Astrocyte (in vitro differentiated cells and primary cell): ENCODE measurements around the gene RCN2. TPM values are rescaled to one million over a fixed set of nuclear protein-coding genes. Genes with fewer than 3 reads are reported as not detected.

Experiments used
- DNase-seq: peaks from one replicate; pipeline ENCODE4 v3.0.0-alpha.2; 2010; ENCODE audit warnings: low read depth
- FAIRE-seq: peaks from 2 replicates; lab custom pipeline; 2011; peaks lifted over from hg19 to GRCh38; lab: Jason Lieb, UNC
- H2AFZ ChIP-seq: 2 replicates; pipeline ENCODE4 v1.6.0; 2012; ENCODE audit warnings: low read depth, low read length, inconsistent platforms
- H3K27ac ChIP-seq: 2 replicates; pipeline ENCODE4 v1.5.1; 2011; ENCODE audit warnings: low read depth, low read length, inconsistent platforms
- H3K27me3 ChIP-seq: 2 replicates; pipeline ENCODE4 v1.6.0; 2011; ENCODE audit warnings: low read length, inconsistent platforms; ENCODE audit not compliant: insufficient read depth
- H3K36me3 ChIP-seq: 2 replicates; pipeline ENCODE4 v1.5.1; 2011; ENCODE audit warnings: low read length, inconsistent platforms; ENCODE audit not compliant: insufficient read depth
- H3K4me1 ChIP-seq: 2 replicates; pipeline ENCODE4 v1.5.1; 2011; ENCODE audit warnings: low read length, inconsistent platforms; ENCODE audit not compliant: insufficient read depth
- H3K4me2 ChIP-seq: 2 replicates; pipeline ENCODE4 v1.6.0; 2012; ENCODE audit warnings: low read length, inconsistent platforms
- H3K4me3 ChIP-seq: 2 replicates; pipeline ENCODE4 v1.5.1; 2011; ENCODE audit warnings: low read depth, mild to moderate bottlenecking, low read length, inconsistent platforms; ENCODE audit not compliant: insufficient read depth
- H3K79me2 ChIP-seq: 2 replicates; pipeline ENCODE4 v1.6.0; 2012; ENCODE audit warnings: mild to moderate bottlenecking, low read length, inconsistent platforms; ENCODE audit not compliant: insufficient read depth
- H3K9ac ChIP-seq: 2 replicates; pipeline ENCODE4 v1.6.0; 2012; ENCODE audit warnings: mild to moderate bottlenecking, low read length, inconsistent platforms
- H3K9me3 ChIP-seq: 2 replicates; pipeline ENCODE4 v1.5.1; 2012; ENCODE audit warnings: low read depth, mild to moderate bottlenecking, low read length, inconsistent platforms; ENCODE audit not compliant: insufficient read depth
- H4K20me1 ChIP-seq: 2 replicates; pipeline ENCODE4 v1.6.0; 2012; ENCODE audit warnings: low read length, inconsistent platforms; ENCODE audit not compliant: insufficient read depth
- H3K27ac Mint-ChIP-seq: one replicate; pipeline ENCODE4 v1.8.0; 2021; ENCODE audit warnings: mild to moderate bottlenecking, mixed read lengths; ENCODE audit not compliant: unreplicated experiment
- H3K27me3 Mint-ChIP-seq: one replicate; pipeline ENCODE4 v1.8.0; 2021; ENCODE audit warnings: low read depth, mixed read lengths; ENCODE audit not compliant: unreplicated experiment
- H3K36me3 Mint-ChIP-seq: one replicate; pipeline ENCODE4 v1.8.0; 2021; ENCODE audit warnings: low read depth, mixed read lengths; ENCODE audit not compliant: unreplicated experiment
- H3K4me1 Mint-ChIP-seq: one replicate; pipeline ENCODE4 v1.8.0; 2021; ENCODE audit warnings: low read depth, mixed read lengths; ENCODE audit not compliant: unreplicated experiment
- H3K4me3 Mint-ChIP-seq: one replicate; pipeline ENCODE4 v1.8.0; 2021; ENCODE audit warnings: mild to moderate bottlenecking, moderate library complexity, mixed read lengths; ENCODE audit not compliant: unreplicated experiment
- H3K9me3 Mint-ChIP-seq: one replicate; pipeline ENCODE4 v1.8.0; 2021; ENCODE audit warnings: mild to moderate bottlenecking, mixed read lengths; ENCODE audit not compliant: unreplicated experiment
- CTCF ChIP-seq: IDR thresholded peaks from 2 replicates; pipeline ENCODE4 v1.5.1; 2011; ENCODE audit warnings: low read depth, mild to moderate bottlenecking, inconsistent platforms, low read length, moderate library complexity; ENCODE audit not compliant: insufficient read depth
- EZH2 ChIP-seq: IDR thresholded peaks from 2 replicates; pipeline ENCODE4 v1.6.1; 2012; ENCODE audit warnings: mild to moderate bottlenecking, low read length, inconsistent platforms; ENCODE audit not compliant: insufficient read depth
- total RNA-seq: library from RNA; stranded (reverse); gene quantifications from 2 replicates; pipeline ENCODE4 v1.2.1, GENCODE V29; 2021

RCN2 gene
- total RNA-seq, 1 donor from 2014 or later: 80.2 TPM

DNA sequence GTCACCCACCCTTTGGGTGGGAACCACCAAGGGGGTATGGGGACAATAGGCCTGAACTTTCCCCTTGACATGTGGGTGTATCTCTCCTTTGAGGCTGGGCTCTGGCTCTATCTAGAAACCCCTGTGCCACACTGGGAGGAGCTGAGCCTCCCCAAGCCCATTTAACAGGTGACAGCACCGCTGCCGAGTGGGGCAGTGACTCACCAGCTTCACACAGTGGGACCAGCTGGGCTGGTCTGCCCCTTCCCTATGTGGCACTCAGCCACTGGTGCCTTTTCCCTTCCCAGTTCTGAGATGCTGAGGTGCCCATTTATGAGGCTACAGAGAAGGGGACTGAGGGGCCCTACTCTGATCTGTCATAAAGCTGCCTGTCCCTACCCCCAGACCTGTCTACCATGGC lies 68.4 kb downstream of the RCN2 start:
- no peaks in the 10 kb centered on the region for H3K27me3 ChIP-seq
- H3K9ac ChIP-seq: no peak overlapping the region
- no peak overlapping the region for H2AFZ ChIP-seq
- H3K4me2 ChIP-seq: no peak overlapping the region
- FAIRE-seq (no peak), DNase-seq (no peak)
- H3K36me3 ChIP-seq: no peaks in the 10 kb centered on the region
- H4K20me1 ChIP-seq: no peaks in the 10 kb centered on the region
- no peaks in the 10 kb centered on the region for H3K79me2 ChIP-seq
- H3K9me3 ChIP-seq: no peaks in the 10 kb centered on the region
- Mint-ChIP-seq H3K9me3 (no peaks in the 10 kb centered on the region), H3K27ac (no peak overlapping the region), H3K27me3 (peaks cover 17% of the 10 kb centered on the region), H3K4me1 (peaks cover 2% of the 10 kb centered on the region), H3K36me3 (no peaks in the 10 kb centered on the region), H3K4me3 (no peak overlapping the region)
- TF ChIP-seq CTCF: no peak
- no peak for TF ChIP-seq EZH2
- H3K4me3 ChIP-seq: no peak overlapping the region
- H3K27ac ChIP-seq: no peak overlapping the region
- H3K4me1 ChIP-seq: peaks cover 5% of the 10 kb centered on the region

- Histone ChIP-seq H3K9ac (no peak overlapping the region), H3K36me3 (no peaks in the 10 kb centered on the region), H3K4me1 (peaks cover 3% of the 10 kb centered on the region), H3K27me3 (no peaks in the 10 kb centered on the region), H2AFZ (no peak overlapping the region), H3K4me3 (no peak overlapping the region), H3K27ac (no peak overlapping the region), H4K20me1 (no peaks in the 10 kb centered on the region), H3K4me2 (no peak overlapping the region), H3K79me2 (no peaks in the 10 kb centered on the region), H3K9me3 (no peaks in the 10 kb centered on the region)
- no peak for DNase-seq
- no peak overlapping the region for H3K27ac Mint-ChIP-seq
- FAIRE-seq: no peak
- H3K27me3 Mint-ChIP-seq: peaks cover 21% of the 10 kb centered on the region
- TF ChIP-seq CTCF (no peak), EZH2 (no peak)
- H3K4me3 Mint-ChIP-seq: no peak overlapping the region
- H3K36me3 Mint-ChIP-seq: no peaks in the 10 kb centered on the region
- H3K9me3 Mint-ChIP-seq: no peaks in the 10 kb centered on the region
- peaks cover 2% of the 10 kb centered on the region for H3K4me1 Mint-ChIP-seq
These were observed 69.8 kb downstream of the RCN2 start for GRCh38 chr15:77001351-77001750.

DNA sequence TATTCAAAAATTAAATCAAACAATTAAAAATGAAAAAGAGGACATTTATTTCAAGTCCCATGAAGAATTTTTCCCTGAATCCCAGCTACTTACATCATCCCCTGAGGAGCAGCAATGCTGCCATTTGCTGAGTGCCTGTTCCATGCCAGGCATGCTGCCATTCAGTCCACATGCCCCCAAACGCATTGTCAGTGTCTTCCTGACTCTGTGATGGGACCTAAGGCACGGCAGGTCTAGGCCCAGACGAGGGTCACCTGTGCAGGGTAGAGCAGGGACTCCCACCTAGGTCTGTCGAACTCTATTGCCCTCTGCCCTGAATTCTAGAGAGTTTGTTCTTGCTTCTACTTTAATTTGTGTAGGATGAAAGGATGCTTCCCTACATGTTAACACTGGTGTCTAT lies 70.4 kb downstream of the RCN2 start:
- Histone ChIP-seq H3K4me1 (no peaks in the 10 kb centered on the region), H3K4me3 (no peak overlapping the region), H3K36me3 (no peaks in the 10 kb centered on the region), H2AFZ (no peak overlapping the region), H3K27ac (no peak overlapping the region), H4K20me1 (no peaks in the 10 kb centered on the region), H3K27me3 (no peaks in the 10 kb centered on the region), H3K9ac (no peak overlapping the region), H3K4me2 (no peak overlapping the region), H3K9me3 (no peaks in the 10 kb centered on the region), H3K79me2 (no peaks in the 10 kb centered on the region)
- H3K27me3 Mint-ChIP-seq: peaks cover 21% of the 10 kb centered on the region
- no peak for TF ChIP-seq CTCF
- TF ChIP-seq EZH2: no peak
- FAIRE-seq (no peak), DNase-seq (no peak)
- H3K9me3 Mint-ChIP-seq: no peaks in the 10 kb centered on the region
- peaks cover 2% of the 10 kb centered on the region for H3K4me1 Mint-ChIP-seq
- no peak overlapping the region for H3K27ac Mint-ChIP-seq
- no peaks in the 10 kb centered on the region for H3K36me3 Mint-ChIP-seq
- no peak overlapping the region for H3K4me3 Mint-ChIP-seq
